HG02852 (cell line): ENCODE data around the gene CELA2A.
"Not testable (repeated sequence)": the region's sequence is repeated elsewhere in the genome, so short reads cannot be mapped to it uniquely, and the experiment has no call there.

Experiments
- ATAC-seq: cut with Tn5 transposase; IDR thresholded peaks from one replicate; pipeline ENCODE4 v1.9.1; 2021; ENCODE audit warnings: mild to moderate bottlenecking, moderate library complexity; ENCODE audit not compliant: unreplicated experiment

Gene CELA2A

GRCh38 chr1:15466955-15467625 is 10.6 kb downstream of the CELA2A start:
- not testable (repeated sequence) for ATAC-seq

GRCh38 chr1:15468145-15468544 is 11.6 kb downstream of the CELA2A start:
- no peak for ATAC-seq

- no peak for ATAC-seq
Observed at GRCh38 chr1:15469361-15469760, 12.8 kb downstream of the CELA2A start.

- ATAC-seq, result not testable (repeated sequence)
Observed at GRCh38 chr1:15469821-15470448, 13.4 kb downstream of the CELA2A start.

GRCh38 chr1:15471067-15471466 is 14.5 kb downstream of the CELA2A start:
- not testable (repeated sequence) for ATAC-seq

- ATAC-seq, result not testable (repeated sequence)
Observed at GRCh38 chr1:15471723-15472122, 15.2 kb downstream of the CELA2A start.

GRCh38 chr1:15472587-15472986 is 16.1 kb downstream of the CELA2A start:
- ATAC-seq, result no peak

GRCh38 chr1:15475752-15476314 is 19.3 kb downstream of the CELA2A start, which contains the start of gene CELA2B:
TSS of gene CELA2B (plus strand) at chr1:15476104. CDS start at chr1:15476126, 22 bp downstream.
- no peak for ATAC-seq

- ATAC-seq, result no peak
Observed at GRCh38 chr1:15476927-15477326, 20.4 kb downstream of the CELA2A start.

GRCh38 chr1:15477646-15478212 is 21.2 kb downstream of the CELA2A start:
- no peak for ATAC-seq

- no peak for ATAC-seq
Observed at GRCh38 chr1:15479654-15480347, 23.3 kb downstream of the CELA2A start.

- ATAC-seq, result not testable (repeated sequence)
Observed at GRCh38 chr1:15482455-15482854, 25.9 kb downstream of the CELA2A start.

- ATAC-seq, result not testable (repeated sequence)
Observed at GRCh38 chr1:15482983-15483543, 26.5 kb downstream of the CELA2A start.

- no peak for ATAC-seq
Observed at GRCh38 chr1:15483971-15484370, 27.4 kb downstream of the CELA2A start.

GRCh38 chr1:15484443-15484842 is 27.9 kb downstream of the CELA2A start:
- not testable (repeated sequence) for ATAC-seq

- no peak for ATAC-seq
Observed at GRCh38 chr1:15485636-15486035, 29.1 kb downstream of the CELA2A start.

GRCh38 chr1:15486844-15487610 is 30.5 kb downstream of the CELA2A start:
- not testable (repeated sequence) for ATAC-seq

- no peak for ATAC-seq
Observed at GRCh38 chr1:15488371-15488770, 31.8 kb downstream of the CELA2A start.

GRCh38 chr1:15489052-15489736 is 32.7 kb downstream of the CELA2A start:
- ATAC-seq, result no peak
